Renal cortex interstitium (tissue), 15 donors: ENCODE data around the gene STAB1. TPM values are rescaled to one million over a fixed set of nuclear protein-coding genes. Genes with fewer than 3 reads are reported as not detected.

ENCODE experiments used
- DNase-seq, 11 donors: peaks; one replicate each; pipeline ENCODE4 v3.0.0-alpha.2; 2013; ENCODE audit warnings: low read depth in 9 of 11, low spot score in 4 of 11; ENCODE audit errors: extremely low read depth in 1 of 11
- long read RNA-seq, 16 experiments: transcript quantifications; one replicate each; lab custom pipeline, GENCODE V29; 2026
- polyA plus RNA-seq, 3 donors: library from polyadenylated mRNA; unstranded; fragments of 120-200 nt; gene quantifications; one replicate each; pipeline ENCODE4 v1.2.1, GENCODE V29; 2013; ENCODE audit not compliant: insufficient read length in 3 of 3

Gene STAB1
- 10 to 100 TPM; 33.9 to 45.5 (median 44.6) TPM for polyA plus RNA-seq
- long read RNA-seq, donor 1, partial matches to known transcripts = 89 of 122 reads
- long read RNA-seq, donor 1, other reads (novel, unspliced or antisense) = 33 of 122 reads
- long read RNA-seq, donor 2, partial matches to known transcripts = 87 of 128 reads
- long read RNA-seq, donor 2, other reads (novel, unspliced or antisense) = 41 of 128 reads
- long read RNA-seq, donor 3, full-length matches to known transcripts = 1 of 1 reads
- long read RNA-seq, donor 3, partial matches to known transcripts = 0 of 1 reads
- long read RNA-seq, donor 3, other reads (novel, unspliced or antisense) = 0 of 1 reads
- long read RNA-seq, donor 4 = 0 reads
- long read RNA-seq, donor 5 = 0 reads
- long read RNA-seq, donor 6 = 0 reads
- long read RNA-seq, donor 7, partial matches to known transcripts = 5 of 6 reads
- long read RNA-seq, donor 7, other reads (novel, unspliced or antisense) = 0 of 6 reads
- long read RNA-seq, donor 8, partial matches to known transcripts = 0 of 1 reads
- long read RNA-seq, donor 8, other reads (novel, unspliced or antisense) = 0 of 1 reads
- long read RNA-seq, donor 9, partial matches to known transcripts = 0 of 1 reads
- long read RNA-seq, donor 9, other reads (novel, unspliced or antisense) = 0 of 1 reads
- long read RNA-seq, donor 10, partial matches to known transcripts = 25 of 26 reads
- long read RNA-seq, donor 10, other reads (novel, unspliced or antisense) = 0 of 26 reads
- long read RNA-seq, donor 11 = 0 reads
- long read RNA-seq, donor 12, partial matches to known transcripts = 84 of 105 reads
- long read RNA-seq, donor 12, other reads (novel, unspliced or antisense) = 21 of 105 reads
- long read RNA-seq, donor 13, partial matches to known transcripts = 0 of 2 reads
- long read RNA-seq, donor 13, other reads (novel, unspliced or antisense) = 0 of 2 reads
- long read RNA-seq, donor 14, partial matches to known transcripts = 0 of 1 reads
- long read RNA-seq, donor 14, other reads (novel, unspliced or antisense) = 0 of 1 reads
- long read RNA-seq, donor 15, partial matches to known transcripts = 22 of 22 reads
- long read RNA-seq, donor 15, other reads (novel, unspliced or antisense) = 0 of 22 reads
- long read RNA-seq, donor 16, partial matches to known transcripts = 47 of 48 reads
- long read RNA-seq, donor 16, other reads (novel, unspliced or antisense) = 0 of 48 reads

GRCh38 chr3:52494886-52495495, at the start of gene STAB1:
Gene STAB1, plus strand, starts transcription at chr3:52495338. Its CDS starts 76 bp downstream, at chr3:52495414.
- DNase-seq = no peak

GRCh38 chr3:52446042-52446441, 49.1 kb upstream of the STAB1 start:
- no peak for DNase-seq

- peak in 2 of 11 donors; percentile 38 to 52 for DNase-seq
Measured at GRCh38 chr3:52446631-52447511, 48.3 kb upstream of the STAB1 start.

GRCh38 chr3:52447512-52448355, 47.4 kb upstream of the STAB1 start:
- DNase-seq = no peak

GRCh38 chr3:52450489-52451236, 44.5 kb upstream of the STAB1 start:
- no peak for DNase-seq

GRCh38 chr3:52451237-52452083, 43.7 kb upstream of the STAB1 start:
- no peak for DNase-seq

GRCh38 chr3:52452126-52452525, 43.0 kb upstream of the STAB1 start:
- no peak for DNase-seq

GRCh38 chr3:52452570-52453221, 42.4 kb upstream of the STAB1 start:
- DNase-seq = no peak

GRCh38 chr3:52453496-52454249, 41.5 kb upstream of the STAB1 start, which contains the start of gene TNNC1:
Gene TNNC1, minus strand, starts transcription at chr3:52454041. Its CDS starts 26 bp downstream, at chr3:52454015.
- no peak for DNase-seq

GRCh38 chr3:52454250-52454937, 40.7 kb upstream of the STAB1 start:
- DNase-seq = no peak

- no peak for DNase-seq
Measured at GRCh38 chr3:52454938-52455282, 40.2 kb upstream of the STAB1 start.

- peak in 7 of 11 donors; percentile 66 to 83 (median 79) for DNase-seq
Measured at GRCh38 chr3:52455283-52456168, 39.6 kb upstream of the STAB1 start, which contains the start of gene NISCH. Gene NISCH, plus strand, starts transcription at chr3:52455604. Its CDS starts 38 bp downstream, at chr3:52455642.
